ENCODE data around the gene AGXT.

AGXT gene

DNA sequence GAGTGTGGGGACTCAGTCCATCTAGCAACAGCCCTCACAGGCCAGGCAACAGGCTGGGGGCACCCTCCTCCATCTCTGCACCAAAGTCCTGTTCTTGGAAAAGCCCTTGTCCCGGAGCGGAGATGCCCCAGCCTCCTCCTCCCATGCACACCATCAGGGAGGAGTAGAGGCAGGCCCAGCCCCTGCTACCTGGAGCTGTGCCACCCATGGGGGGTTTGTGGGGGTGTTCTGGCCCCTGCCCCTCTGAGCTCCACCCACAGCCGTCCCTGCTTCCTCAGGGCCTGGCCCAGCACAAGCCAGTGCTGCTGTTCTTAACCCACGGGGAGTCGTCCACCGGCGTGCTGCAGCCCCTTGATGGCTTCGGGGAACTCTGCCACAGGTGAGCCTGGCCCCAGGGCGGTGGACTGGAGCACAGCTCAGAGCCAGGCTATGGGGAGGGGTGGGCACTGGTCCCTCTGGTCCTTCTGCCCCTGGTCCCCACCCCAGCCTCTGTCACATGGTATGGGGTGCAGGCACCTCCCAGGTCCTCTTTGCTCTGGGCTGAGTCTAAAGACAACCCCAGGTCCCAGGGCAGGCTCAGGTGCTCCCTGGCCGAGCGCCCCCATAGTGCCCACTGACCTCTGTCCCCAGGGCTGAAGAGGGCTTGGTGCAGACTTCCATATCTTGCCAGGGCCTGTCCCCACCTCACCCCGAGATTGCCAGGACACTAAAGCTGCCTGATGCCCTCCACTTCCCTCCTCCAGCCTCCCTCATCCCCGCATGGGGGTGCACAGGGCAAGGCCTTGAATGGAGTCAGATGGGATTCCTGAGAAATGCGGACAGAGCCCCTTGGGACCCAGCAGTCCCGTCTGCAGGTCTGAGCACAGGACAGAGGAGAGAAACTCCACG lies 2.7 kb downstream of the AGXT start:
- Mint-ChIP-seq H3K36me3 (ENCODE audit: low read depth) (no peaks in the 10 kb centered on the region), H3K4me3 (no peak overlapping the region), H3K9me3 (no peaks in the 10 kb centered on the region), H3K27me3 (ENCODE audit: low read depth) (no peaks in the 10 kb centered on the region), H3K27ac (no peak overlapping the region), H3K4me1 (peaks cover 6% of the 10 kb centered on the region)
- TF ChIP-seq, protein P1, sequence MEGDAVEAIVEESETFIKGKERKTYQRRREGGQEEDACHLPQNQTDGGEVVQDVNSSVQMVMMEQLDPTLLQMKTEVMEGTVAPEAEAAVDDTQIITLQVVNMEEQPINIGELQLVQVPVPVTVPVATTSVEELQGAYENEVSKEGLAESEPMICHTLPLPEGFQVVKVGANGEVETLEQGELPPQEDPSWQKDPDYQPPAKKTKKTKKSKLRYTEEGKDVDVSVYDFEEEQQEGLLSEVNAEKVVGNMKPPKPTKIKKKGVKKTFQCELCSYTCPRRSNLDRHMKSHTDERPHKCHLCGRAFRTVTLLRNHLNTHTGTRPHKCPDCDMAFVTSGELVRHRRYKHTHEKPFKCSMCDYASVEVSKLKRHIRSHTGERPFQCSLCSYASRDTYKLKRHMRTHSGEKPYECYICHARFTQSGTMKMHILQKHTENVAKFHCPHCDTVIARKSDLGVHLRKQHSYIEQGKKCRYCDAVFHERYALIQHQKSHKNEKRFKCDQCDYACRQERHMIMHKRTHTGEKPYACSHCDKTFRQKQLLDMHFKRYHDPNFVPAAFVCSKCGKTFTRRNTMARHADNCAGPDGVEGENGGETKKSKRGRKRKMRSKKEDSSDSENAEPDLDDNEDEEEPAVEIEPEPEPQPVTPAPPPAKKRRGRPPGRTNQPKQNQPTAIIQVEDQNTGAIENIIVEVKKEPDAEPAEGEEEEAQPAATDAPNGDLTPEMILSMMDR (IDR thresholded peaks at IDR 0.05; ENCODE audit: unreplicated experiment in 3 of 3): no peak

DNA sequence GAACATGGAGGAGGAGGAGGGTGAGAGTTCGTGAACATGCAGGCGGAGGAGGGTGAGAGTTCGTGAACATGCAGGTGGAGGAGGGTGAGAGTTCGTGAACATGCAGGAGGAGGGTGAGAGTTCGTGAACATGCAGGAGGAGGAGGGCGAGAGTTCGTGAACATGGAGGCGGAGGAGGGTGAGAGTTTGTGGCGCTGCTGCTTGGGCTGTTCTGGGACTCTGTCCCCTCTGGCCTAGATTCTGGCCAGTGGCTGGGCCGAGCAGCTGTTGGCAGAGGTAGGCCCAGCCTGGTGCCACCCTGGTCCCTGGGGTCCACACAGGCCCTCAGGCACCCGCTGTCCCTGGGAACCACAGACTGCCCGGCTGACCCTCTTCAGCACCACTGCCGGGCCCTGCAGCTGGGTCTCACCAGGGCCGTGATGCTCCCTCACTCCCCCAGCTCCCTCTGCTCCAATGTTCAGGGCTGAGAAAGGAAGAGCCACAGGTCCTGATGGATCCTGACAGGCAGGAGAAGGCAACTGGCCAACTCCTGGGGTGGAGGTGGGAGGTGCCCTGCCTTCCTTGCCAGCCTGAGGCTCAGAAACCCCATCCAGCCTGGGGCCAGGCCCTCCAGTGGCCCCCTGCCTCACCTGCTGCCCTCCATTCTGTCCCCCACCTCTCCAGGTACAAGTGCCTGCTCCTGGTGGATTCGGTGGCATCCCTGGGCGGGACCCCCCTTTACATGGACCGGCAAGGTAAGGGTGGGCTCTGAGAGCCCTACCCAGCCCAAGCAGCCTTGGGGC lies 3.9 kb downstream of the AGXT start:
- TF ChIP-seq, protein P1 (IDR thresholded peaks at IDR 0.05; ENCODE audit: unreplicated experiment in 3 of 3): no peak
- Mint-ChIP-seq H3K36me3 (ENCODE audit: low read depth) (no peaks in the 10 kb centered on the region), H3K9me3 (no peaks in the 10 kb centered on the region), H3K27me3 (ENCODE audit: low read depth) (no peaks in the 10 kb centered on the region), H3K27ac (no peak overlapping the region), H3K4me1 (peaks cover 6% of the 10 kb centered on the region), H3K4me3 (no peak overlapping the region)

DNA sequence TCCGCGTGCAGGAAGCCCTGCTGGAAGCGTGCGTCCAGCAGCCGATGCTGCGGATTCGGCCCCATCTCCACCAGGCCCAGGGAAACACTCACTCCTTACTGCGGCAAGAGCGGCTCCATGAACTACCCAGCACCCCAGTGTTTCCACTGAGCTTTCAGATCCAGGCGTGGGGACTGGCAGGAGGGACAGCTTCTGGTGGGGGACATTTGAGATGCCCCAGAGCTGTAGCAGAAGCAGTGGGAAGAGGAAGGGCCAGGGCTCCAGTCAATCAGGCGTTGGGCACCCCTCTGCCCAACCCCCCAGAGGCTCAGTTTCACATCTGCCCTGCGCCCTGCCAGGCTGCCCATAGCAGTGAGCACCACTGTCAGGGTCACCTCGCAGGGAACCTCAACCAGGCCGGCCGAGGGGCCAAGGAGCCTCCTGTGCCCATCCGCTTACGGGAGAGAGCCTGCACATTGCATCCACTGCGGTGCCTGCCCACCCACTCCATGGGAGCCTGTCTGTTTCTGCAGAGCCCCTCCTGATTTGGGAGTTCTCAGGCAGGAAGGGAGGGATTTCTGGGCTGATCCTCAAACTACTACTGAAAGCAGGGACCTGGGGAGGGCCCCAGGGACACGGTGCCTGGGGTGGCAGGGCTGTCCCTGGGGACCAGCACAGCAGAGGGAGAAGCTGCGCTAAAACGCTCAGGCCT lies 4.6 kb downstream of the AGXT start:
- TF ChIP-seq, protein P1 (IDR thresholded peaks at IDR 0.05; ENCODE audit: unreplicated experiment in 3 of 3): no peak
- Mint-ChIP-seq H3K27me3 (ENCODE audit: low read depth) (no peaks in the 10 kb centered on the region), H3K36me3 (ENCODE audit: low read depth) (no peaks in the 10 kb centered on the region), H3K9me3 (no peaks in the 10 kb centered on the region), H3K27ac (no peak overlapping the region), H3K4me3 (no peak overlapping the region), H3K4me1 (no peaks in the 10 kb centered on the region)

DNA sequence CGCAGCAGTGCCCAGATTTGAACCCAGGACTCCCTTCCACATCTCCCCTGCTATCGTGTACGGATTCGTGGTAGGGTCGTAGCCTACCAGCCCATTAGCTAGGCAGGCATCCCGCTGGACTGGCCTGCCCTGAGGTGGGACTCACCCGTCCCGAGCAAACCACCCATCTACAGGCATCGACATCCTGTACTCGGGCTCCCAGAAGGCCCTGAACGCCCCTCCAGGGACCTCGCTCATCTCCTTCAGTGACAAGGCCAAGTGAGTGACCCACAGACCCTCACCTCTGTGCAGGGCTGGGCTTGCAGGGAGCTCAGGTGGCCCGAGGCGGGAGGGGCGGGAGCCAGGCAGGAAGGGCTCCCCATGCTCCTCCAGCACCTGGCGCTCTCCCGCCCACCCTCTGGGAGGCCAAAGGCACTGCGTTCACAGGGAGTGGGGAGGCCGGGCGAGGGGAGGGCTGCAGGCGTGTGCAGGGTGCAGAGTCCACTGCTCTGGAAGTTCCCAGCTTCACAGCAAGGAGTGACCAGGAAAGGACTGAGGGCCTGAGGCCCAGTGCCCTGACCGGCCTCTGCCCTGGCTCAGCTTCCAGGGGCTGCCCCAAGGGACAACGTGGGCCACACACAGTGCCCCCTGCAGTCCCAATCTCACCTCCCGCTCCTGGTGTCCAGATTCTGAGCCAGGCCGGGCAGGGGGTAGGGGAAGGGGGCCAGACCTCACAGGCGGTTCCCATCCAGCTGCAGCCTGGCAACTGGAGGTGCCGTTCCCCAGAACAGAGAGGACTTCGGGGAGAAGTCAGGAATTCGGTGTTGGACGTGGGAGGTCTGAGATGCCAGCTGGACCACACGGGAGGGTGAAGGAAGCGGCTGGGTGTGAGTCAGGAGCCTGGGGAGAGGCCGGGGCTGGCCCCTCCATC lies 5.4 kb downstream of the AGXT start:
- no peaks in the 10 kb centered on the region for H3K27me3 Mint-ChIP-seq (ENCODE audit: low read depth)
- no peak overlapping the region for H3K27ac Mint-ChIP-seq

More for the DNA sequence above, 5.4 kb downstream of the AGXT start:
- H3K4me3 Mint-ChIP-seq: no peak overlapping the region
- TF ChIP-seq, protein P1 (IDR thresholded peaks at IDR 0.05; ENCODE audit: unreplicated experiment in 3 of 3): no peak
- H3K4me1 Mint-ChIP-seq: no peaks in the 10 kb centered on the region
- H3K36me3 Mint-ChIP-seq (ENCODE audit: low read depth): no peaks in the 10 kb centered on the region
- no peaks in the 10 kb centered on the region for H3K9me3 Mint-ChIP-seq
